Transverse colon (tissue), 3 donors: ENCODE results near the gene SBNO2.

Source experiments
- POLR2A ChIP-seq: fragments of 450-650 bp; IDR thresholded peaks from one replicate; pipeline ENCODE4 v1.6.1; 2016; ENCODE audit warnings: antibody characterized with exemption, mild to moderate bottlenecking, moderate library complexity
- TF ChIP-seq, protein P1 (sequence below), 5 experiments: fragments of 200-600 bp in 3 of 5; fragments of 450-650 bp in 2 of 5; sonication (generic) in 3 of 5; IDR thresholded peaks; 1 replicate in 2 of 5; 2 replicates in 3 of 5; pipeline ENCODE4 v1.5.1; 2016 to 2017; ENCODE audit warnings: antibody characterized with exemption in 5 of 5, inconsistent platforms in 3 of 5, mild to moderate bottlenecking in 2 of 5, moderate library complexity in 1 of 5

DNA sequence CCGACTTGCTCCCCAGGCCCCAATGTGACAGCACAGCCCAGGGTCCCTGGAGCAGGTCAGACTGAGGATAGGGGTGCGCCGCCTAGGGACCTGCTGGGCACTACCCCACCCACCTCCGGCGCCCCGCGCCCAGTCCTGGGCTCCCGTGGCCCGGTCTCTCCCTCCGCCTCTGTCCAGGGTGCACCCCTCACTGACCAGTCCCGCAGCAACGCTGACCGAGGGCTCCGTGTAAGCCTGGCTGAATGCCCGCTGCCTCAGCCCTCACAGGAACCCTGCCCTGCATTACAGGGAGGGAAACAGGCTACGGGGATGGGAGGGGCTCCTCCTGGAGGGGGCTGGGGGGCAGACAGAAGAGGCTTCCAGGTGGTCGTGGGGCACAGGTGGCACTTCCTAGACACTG, 38.6 kb downstream of the SBNO2 start:
- TF ChIP-seq, protein P1, sequence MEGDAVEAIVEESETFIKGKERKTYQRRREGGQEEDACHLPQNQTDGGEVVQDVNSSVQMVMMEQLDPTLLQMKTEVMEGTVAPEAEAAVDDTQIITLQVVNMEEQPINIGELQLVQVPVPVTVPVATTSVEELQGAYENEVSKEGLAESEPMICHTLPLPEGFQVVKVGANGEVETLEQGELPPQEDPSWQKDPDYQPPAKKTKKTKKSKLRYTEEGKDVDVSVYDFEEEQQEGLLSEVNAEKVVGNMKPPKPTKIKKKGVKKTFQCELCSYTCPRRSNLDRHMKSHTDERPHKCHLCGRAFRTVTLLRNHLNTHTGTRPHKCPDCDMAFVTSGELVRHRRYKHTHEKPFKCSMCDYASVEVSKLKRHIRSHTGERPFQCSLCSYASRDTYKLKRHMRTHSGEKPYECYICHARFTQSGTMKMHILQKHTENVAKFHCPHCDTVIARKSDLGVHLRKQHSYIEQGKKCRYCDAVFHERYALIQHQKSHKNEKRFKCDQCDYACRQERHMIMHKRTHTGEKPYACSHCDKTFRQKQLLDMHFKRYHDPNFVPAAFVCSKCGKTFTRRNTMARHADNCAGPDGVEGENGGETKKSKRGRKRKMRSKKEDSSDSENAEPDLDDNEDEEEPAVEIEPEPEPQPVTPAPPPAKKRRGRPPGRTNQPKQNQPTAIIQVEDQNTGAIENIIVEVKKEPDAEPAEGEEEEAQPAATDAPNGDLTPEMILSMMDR (IDR thresholded peaks at IDR 0.05), result no peak
- TF ChIP-seq POLR2A, result no peak
